MM.1S (cell line): ENCODE data around the gene ARSD.

Experiments
- CTCF ChIP-seq: fragments of 300-600 bp; sonication (generic); IDR thresholded peaks from 2 replicates; pipeline ENCODE4 v1.5.1; 2016; ENCODE audit warnings: antibody characterized with exemption, low read length, mixed read lengths
- EZH2 ChIP-seq: fragments of 300-600 bp; sonication (generic); optimal IDR thresholded peaks from 2 replicates; pipeline ENCODE3; 2017; ENCODE audit warnings: low read depth, mild to moderate bottlenecking, antibody characterized with exemption, low read length, mixed read lengths

GRCh38 chrX:2955281-2955680 is 26.1 kb upstream of the ARSD start:
- no peak for TF ChIP-seq CTCF
- no peak for TF ChIP-seq EZH2
